ENCODE data around the gene ILK. TPM values are rescaled to one million over a fixed set of nuclear protein-coding genes. Genes with fewer than 3 reads are reported as not detected.

ILK gene
- total RNA-seq, 5 donors from 2014 or later (not counting 1 experiment from before 2014, with no cell fraction given) = 49.3 to 111 (median 99.4) TPM

Other genes starting within 250 kb of the ILK start
- gene SMPD1, start 213.3 kb upstream of the ILK start, total RNA-seq = 10 to 100 TPM; 33.5 to 58.3 (median 38.3) TPM
- 100 to 1,000 TPM in 3 of 5 donors, 10 to 100 TPM in 2; 71.3 to 152 (median 106) TPM for gene APBB1, start 184.7 kb upstream of the ILK start, total RNA-seq
- gene HPX, start 162.8 kb upstream of the ILK start, total RNA-seq = 1 to 10 TPM; 1.2 to 5.5 (median 2.5) TPM
- 10 to 100 TPM; 16.9 to 29.8 (median 24.1) TPM for gene TRIM3, start 129.8 kb upstream of the ILK start, total RNA-seq
- gene ARFIP2, start 122.4 kb upstream of the ILK start, total RNA-seq = 10 to 100 TPM; 47.3 to 61.9 (median 50.0) TPM
- 10 to 100 TPM; 49.3 to 64.0 (median 57.6) TPM for gene TIMM10B, start 122.3 kb upstream of the ILK start, total RNA-seq
- 10 to 100 TPM; 44.1 to 52.0 (median 47.8) TPM for gene DNHD1, start 106.5 kb upstream of the ILK start, total RNA-seq
- 10 to 100 TPM; 24.5 to 35.5 (median 32.2) TPM for gene RRP8, start 158 bp upstream of the ILK start, total RNA-seq
- 100 to 1,000 TPM in 4 of 5 donors, 10 to 100 TPM in 1; 99.4 to 152 (median 144) TPM for gene TAF10, start 8.4 kb downstream of the ILK start, total RNA-seq
- gene TPP1, start 15.6 kb downstream of the ILK start, total RNA-seq = 100 to 1,000 TPM in 3 of 5 donors, 10 to 100 TPM in 2; 67.4 to 168 (median 132) TPM
- 10 to 100 TPM in 3 of 5 donors, 1 to 10 TPM in 2; 4.9 to 14.8 (median 10.4) TPM for gene DCHS1, start 52.0 kb downstream of the ILK start, total RNA-seq
- 10 to 100 TPM; 12.1 to 33.1 (median 30.2) TPM for gene MRPL17, start 79.6 kb downstream of the ILK start, total RNA-seq
- gene OR2AG2, start 168.2 kb downstream of the ILK start, total RNA-seq = not detected
- not detected for gene OR2AG1, start 179.2 kb downstream of the ILK start, total RNA-seq
- under 1 TPM in 1 of 5 donors, not detected in 4; 0.35 TPM for gene OR6A2, start 195.9 kb downstream of the ILK start, total RNA-seq
- gene OR10A5, start 241.9 kb downstream of the ILK start, total RNA-seq = not detected